ENCODE measurements around the gene KRTAP13-3. TPM values are rescaled to one million over a fixed set of nuclear protein-coding genes. Genes with fewer than 3 reads are reported as not detected.
A peak's percentile ranks its signal among the peaks of the same experiment; 100 is the strongest.

KRTAP13-3 gene
- total RNA-seq, 1 donor from 2014 or later: not detected

- DNase-seq (ENCODE audit: low spot score in 2 of 2, unreplicated experiment in 2 of 2): no peak
- H3K4me3 Mint-ChIP-seq: no peak overlapping the region
- no peak overlapping the region for H3K27ac Mint-ChIP-seq
- no peaks in the 10 kb centered on the region for H3K9me3 Mint-ChIP-seq
- H3K27me3 Mint-ChIP-seq (ENCODE audit: low read depth): peaks cover 4% of the 10 kb centered on the region
- H3K4me1 Mint-ChIP-seq: no peaks in the 10 kb centered on the region
- no peak for TF ChIP-seq CTCF (IDR thresholded peaks at IDR 0.05; ENCODE audit: unreplicated experiment)
- H3K36me3 Mint-ChIP-seq: no peaks in the 10 kb centered on the region
Measured at GRCh38 chr21:30444204-30444603, 18.5 kb upstream of the KRTAP13-3 start.

GRCh38 chr21:30443226-30443625 lies 17.5 kb upstream of the KRTAP13-3 start:
- Mint-ChIP-seq H3K27ac (no peak overlapping the region), H3K36me3 (no peaks in the 10 kb centered on the region), H3K4me1 (peaks cover 7% of the 10 kb centered on the region), H3K9me3 (no peaks in the 10 kb centered on the region), H3K4me3 (no peak overlapping the region), H3K27me3 (ENCODE audit: low read depth) (peaks cover 4% of the 10 kb centered on the region)
- no peak for DNase-seq (ENCODE audit: low spot score in 2 of 2, unreplicated experiment in 2 of 2)
- TF ChIP-seq CTCF (IDR thresholded peaks at IDR 0.05; ENCODE audit: unreplicated experiment): no peak

- Mint-ChIP-seq H3K9me3 (no peaks in the 10 kb centered on the region), H3K27ac (no peak within 1 kb of the TSS), H3K27me3 (ENCODE audit: low read depth) (peaks cover 6% of the 10 kb centered on the region), H3K36me3 (no peaks in the 10 kb centered on the region), H3K4me3 (no peak within 1 kb of the TSS), H3K4me1 (peaks cover 22% of the 10 kb centered on the region)
- DNase-seq (ENCODE audit: low spot score in 2 of 2, unreplicated experiment in 2 of 2): no peak
- no peak for TF ChIP-seq CTCF (IDR thresholded peaks at IDR 0.05; ENCODE audit: unreplicated experiment)
Measured at GRCh38 chr21:30439975-30440374, 14.2 kb upstream of the KRTAP13-3 start, which contains the start of gene KRTAP15-1. Gene KRTAP15-1, plus strand, starts transcription at chr21:30440275. Its CDS starts 53 bp downstream, at chr21:30440328.

GRCh38 chr21:30437010-30437565 lies 11.4 kb upstream of the KRTAP13-3 start:
- H3K4me1 Mint-ChIP-seq: peaks cover 22% of the 10 kb centered on the region
- TF ChIP-seq CTCF (IDR thresholded peaks at IDR 0.05; ENCODE audit: unreplicated experiment): no peak
- H3K36me3 Mint-ChIP-seq: no peaks in the 10 kb centered on the region
- no peak overlapping the region for H3K27ac Mint-ChIP-seq
- no peak for DNase-seq (ENCODE audit: low spot score in 2 of 2, unreplicated experiment in 2 of 2)
- H3K4me3 Mint-ChIP-seq: no peak overlapping the region
- H3K9me3 Mint-ChIP-seq: no peaks in the 10 kb centered on the region
- H3K27me3 Mint-ChIP-seq (ENCODE audit: low read depth): peaks cover 11% of the 10 kb centered on the region

GRCh38 chr21:30434033-30434631 lies 8.4 kb upstream of the KRTAP13-3 start:
- no peak overlapping the region for H3K4me3 Mint-ChIP-seq
- peaks cover 25% of the 10 kb centered on the region for H3K4me1 Mint-ChIP-seq
- H3K27me3 Mint-ChIP-seq (ENCODE audit: low read depth): peaks cover 22% of the 10 kb centered on the region
- no peaks in the 10 kb centered on the region for H3K36me3 Mint-ChIP-seq
- DNase-seq (ENCODE audit: low spot score in 2 of 2, unreplicated experiment in 2 of 2): no peak
- H3K9me3 Mint-ChIP-seq: no peaks in the 10 kb centered on the region
- peak; percentile 63 for TF ChIP-seq CTCF (IDR thresholded peaks at IDR 0.05; ENCODE audit: unreplicated experiment)
- no peak overlapping the region for H3K27ac Mint-ChIP-seq
